CD4-positive, alpha-beta T cell treated with Interleukin-15 for 1 hour (primary cell): ENCODE measurements around the gene D2HGDH.
"Not testable (repeated sequence)": the region's sequence is repeated elsewhere in the genome, so short reads cannot be mapped to it uniquely, and the experiment has no call there.

Experiments
- DNase-seq: peaks from one replicate; pipeline ENCODE4 v3.0.0-alpha.2; 2020

Gene D2HGDH

GRCh38 chr2:241796610-241797138 lies 62.2 kb downstream of the D2HGDH start:
- DNase-seq: no peak

DNA sequence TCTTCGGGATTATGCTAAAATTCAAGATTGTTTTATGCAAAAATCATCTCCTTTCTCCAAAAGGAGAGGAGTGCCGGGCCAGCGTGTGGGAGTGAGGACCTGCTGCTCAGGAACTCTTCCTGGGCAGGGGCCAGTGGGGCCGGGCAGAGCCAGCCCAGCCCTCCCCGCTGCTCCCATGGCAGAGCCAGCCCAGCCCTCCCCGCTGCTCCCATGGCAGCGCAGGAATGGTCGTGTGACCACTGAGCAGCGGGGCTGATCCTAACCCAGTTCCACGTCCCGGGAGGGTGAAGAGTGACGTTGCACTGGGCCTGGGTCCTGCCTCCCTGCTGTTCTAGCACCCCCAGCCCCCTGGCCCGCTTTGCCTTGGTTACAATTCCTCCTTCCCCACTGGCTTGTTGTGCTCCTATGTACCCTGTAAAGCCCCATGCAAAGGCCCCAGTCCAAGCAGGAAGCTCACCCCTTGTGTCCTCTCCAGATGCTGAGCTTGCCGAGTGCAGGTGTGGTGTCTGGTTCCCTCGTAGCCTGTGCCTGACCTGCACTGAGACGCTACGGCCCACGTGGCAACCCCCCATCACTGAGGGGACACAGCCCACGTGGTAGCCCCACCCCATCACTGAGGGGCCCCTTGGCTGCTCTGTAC lies 63.1 kb downstream of the D2HGDH start:
- no peak for DNase-seq

- DNase-seq: no peak
Observed at GRCh38 chr2:241798081-241798630, 63.7 kb downstream of the D2HGDH start.

GRCh38 chr2:241798631-241799521 lies 64.4 kb downstream of the D2HGDH start:
- DNase-seq: no peak

DNA sequence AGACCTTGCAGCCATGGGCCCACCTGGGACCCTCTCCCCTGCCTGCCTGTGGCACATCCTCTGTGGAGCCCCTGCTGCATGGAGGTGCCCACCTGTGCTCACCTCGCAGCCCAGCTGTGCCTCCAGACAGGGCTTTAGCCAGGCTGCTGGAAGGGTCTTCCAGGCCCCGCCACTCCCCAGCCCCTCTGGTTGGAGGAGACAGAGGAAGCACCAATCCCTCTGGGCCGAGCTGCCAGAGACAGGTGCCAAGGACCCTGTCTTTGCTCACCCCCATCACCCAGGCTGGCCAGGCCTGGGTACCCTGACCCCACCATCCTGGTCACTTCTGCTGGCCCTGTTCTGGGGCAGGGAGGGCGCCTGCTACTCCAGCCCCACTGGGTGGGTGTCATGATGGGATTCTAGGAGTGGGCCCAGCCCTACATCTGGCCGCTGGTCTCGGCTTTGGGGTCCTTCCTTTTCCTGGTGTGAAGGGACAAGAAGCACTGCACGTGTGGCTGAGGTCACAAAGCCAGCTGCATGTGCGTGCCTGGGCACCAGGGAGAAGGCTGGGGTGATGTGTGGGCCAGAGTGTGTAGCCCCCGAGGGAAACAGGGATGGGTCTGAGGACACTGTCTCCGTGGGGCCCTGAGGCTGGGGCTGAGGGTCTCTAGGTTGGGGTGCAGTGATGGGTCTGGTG lies 65.2 kb downstream of the D2HGDH start:
- DNase-seq: no peak

GRCh38 chr2:241800198-241800903 lies 65.9 kb downstream of the D2HGDH start:
- DNase-seq: not testable (repeated sequence)

DNA sequence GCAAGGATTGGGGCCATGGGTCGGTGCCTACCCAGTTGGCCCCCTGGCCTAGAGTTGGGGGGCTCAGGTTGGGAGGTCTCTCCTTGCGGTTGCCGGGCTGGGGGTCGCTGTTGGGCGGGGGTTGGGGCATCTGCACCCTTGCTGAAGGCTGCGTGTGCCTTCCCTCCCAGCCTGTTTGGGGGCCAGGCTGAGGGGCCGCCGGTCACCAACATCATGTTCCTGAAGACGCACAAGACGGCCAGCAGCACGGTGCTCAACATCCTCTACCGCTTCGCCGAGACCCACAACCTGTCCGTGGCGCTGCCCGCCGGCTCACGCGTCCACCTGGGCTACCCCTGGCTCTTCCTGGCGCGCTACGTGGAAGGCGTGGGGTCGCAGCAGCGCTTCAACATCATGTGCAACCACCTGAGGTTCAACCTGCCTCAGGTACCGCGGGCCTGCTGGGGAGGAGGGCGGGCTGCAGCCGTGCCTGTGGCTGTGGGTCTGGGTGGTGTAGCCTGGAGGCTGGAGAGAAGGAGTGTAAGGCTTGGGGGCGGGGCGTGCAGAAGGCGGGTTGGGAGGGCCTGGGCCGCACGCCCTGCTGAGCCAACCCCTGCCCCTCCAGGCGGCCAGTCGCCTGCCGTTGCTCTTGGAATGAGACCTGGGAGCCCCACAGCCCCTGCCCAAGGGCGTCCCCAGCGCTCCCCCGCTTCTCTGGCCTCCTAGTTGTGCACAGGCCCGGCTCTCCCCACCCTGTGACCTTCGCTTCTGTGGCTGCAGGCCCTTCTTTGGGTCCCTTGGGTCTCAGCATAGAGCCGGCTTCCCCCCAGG lies 67.4 kb downstream of the D2HGDH start:
- DNase-seq: no peak

- DNase-seq: no peak
Observed at GRCh38 chr2:241802421-241803318, 68.2 kb downstream of the D2HGDH start.

DNA sequence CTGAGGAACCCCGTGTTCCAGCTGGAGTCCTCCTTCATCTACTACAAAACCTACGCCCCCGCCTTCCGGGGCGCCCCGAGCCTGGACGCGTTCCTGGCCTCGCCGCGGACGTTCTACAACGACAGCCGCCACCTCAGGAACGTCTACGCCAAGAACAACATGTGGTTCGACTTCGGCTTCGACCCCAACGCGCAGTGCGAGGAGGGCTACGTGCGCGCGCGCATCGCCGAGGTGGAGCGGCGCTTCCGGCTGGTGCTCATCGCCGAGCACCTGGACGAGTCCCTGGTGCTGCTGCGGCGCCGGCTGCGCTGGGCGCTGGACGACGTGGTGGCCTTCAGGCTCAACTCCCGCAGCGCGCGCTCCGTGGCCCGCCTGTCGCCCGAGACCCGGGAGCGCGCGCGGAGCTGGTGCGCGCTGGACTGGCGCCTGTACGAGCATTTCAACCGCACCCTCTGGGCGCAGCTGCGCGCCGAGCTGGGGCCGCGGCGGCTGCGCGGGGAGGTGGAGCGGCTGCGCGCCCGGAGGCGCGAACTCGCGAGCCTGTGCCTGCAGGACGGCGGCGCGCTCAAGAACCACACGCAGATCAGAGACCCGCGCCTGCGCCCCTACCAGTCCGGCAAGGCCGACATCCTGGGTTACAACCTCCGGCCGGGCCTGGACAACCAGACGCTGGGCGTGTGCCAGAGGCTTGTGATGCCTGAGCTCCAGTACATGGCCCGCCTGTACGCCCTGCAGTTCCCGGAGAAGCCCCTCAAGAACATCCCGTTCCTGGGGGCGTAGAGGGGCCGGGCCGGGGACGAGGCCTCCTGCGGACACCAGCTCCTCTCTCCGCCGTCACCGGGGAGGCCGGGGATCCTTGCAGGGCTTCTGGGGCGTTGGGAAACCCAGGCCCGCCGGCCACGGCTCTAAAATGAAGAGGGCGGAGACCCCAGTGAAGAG lies 69.2 kb downstream of the D2HGDH start:
- DNase-seq: peak; percentile 46

DNA sequence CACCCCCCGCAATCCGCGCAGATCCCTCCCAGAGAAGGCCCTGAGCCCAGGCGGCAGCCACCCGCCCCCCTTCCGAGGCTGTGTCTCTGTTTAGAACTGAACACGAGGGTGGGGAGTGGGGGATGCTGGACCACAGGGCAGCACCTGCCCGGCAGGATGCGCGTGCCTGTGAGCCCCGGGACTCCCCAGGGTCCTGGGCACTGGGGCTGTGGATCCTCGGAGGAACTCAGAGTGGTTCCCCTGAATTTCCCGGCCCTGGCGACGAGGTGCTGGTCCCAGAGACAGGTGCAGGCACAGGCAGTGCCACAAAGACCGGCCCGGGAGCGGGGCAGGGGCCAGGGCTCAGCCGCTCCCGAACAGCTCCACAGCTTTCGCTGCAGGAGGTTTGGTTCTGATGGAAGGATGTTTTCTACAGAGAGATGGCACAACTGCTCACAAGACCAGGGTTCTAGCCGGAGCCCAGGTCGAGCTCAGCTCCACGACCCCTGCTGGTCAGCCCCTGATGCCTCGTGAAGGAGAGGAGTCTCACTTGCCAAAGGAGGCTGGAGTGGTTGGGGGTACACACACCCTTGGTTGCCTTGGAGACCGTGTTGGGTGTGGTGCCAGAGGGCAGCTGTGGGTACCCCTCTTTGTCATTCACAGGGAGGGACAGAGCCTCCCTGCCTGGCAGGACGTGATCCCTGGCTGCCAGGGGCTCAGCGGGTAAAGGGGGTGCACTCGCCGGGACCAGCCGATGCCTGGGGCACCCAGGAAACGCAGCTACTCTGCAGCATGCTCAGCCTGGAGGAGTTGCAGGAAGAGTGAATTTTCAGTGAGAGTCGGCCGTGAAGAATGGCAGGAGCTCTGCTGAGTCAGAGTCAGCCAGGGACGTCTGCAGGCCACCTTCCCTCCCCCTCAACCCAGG lies 70.1 kb downstream of the D2HGDH start:
- no peak for DNase-seq

- DNase-seq: not testable (repeated sequence)
Observed at GRCh38 chr2:241806217-241806616, 71.8 kb downstream of the D2HGDH start.

DNA sequence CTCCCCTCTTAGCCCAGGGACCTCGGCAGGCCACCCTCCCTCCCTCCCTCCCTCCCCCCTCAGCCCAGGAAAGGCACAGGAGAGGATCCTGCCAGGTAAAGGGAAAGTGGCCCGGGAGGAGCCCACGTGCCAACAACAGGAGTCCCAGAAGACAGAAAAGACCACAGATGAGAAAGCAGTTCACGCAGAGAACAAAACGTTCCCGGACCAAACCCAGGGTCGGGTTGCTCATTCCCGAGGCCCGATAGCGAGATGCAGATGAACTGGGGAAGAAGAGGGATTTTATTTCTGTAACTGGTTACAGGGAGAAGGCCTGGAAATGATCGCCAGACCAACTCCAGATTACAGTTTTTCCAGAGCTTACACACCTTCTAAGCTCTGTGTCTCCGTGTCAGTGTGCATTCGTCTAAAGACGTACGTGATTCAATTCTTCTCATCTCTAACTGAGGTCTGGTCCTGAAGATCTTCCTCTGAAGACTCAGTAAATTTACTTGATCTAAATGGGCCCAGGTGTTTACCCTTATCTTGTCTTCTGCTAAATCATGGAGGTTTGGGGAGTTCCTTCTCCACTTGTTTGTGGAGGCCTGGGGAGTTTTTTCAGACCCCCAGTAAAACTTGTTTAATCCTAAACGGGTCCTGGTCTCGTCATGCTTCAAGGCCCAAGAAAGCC lies 73.8 kb downstream of the D2HGDH start:
- DNase-seq: no peak

DNA sequence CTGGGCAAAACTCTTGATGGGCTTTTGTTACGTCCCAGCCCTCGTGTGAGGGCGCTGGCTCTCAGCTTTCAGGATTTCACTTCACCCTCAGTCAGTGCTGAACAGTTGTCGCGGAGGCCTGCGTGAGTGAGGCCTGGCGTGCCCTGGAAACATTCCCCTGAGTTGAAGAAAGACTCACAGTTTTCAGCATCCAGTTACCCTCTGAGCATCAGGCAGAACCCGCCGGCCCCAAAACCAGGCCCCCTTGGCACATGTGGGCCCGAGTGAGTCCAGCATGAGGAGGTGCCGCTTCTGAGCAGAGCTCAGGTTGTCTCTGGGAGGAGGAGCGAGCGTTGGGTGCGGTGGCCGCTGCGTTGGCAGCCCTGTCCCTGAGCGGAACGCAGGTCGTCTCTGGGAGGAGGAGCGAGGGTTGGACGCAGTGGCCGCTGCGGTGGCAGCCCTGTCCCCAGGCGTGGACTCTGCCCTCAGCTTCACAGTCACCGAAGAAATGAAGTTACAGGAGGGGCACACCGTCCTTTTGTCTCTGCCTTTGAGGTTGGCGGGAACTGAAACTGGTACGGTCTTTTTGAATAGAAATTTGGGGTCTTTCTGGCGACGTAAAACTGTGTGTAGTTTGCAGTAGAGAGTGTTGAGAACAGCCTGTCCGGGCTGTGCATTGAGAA lies 74.4 kb downstream of the D2HGDH start, which contains the start of gene NEU4:
Gene NEU4, plus strand, starts transcription at position 473 of the 662 bp plus-strand sequence. CDS start 5,292 bp downstream, outside the sequence.
- DNase-seq: no peak

DNA sequence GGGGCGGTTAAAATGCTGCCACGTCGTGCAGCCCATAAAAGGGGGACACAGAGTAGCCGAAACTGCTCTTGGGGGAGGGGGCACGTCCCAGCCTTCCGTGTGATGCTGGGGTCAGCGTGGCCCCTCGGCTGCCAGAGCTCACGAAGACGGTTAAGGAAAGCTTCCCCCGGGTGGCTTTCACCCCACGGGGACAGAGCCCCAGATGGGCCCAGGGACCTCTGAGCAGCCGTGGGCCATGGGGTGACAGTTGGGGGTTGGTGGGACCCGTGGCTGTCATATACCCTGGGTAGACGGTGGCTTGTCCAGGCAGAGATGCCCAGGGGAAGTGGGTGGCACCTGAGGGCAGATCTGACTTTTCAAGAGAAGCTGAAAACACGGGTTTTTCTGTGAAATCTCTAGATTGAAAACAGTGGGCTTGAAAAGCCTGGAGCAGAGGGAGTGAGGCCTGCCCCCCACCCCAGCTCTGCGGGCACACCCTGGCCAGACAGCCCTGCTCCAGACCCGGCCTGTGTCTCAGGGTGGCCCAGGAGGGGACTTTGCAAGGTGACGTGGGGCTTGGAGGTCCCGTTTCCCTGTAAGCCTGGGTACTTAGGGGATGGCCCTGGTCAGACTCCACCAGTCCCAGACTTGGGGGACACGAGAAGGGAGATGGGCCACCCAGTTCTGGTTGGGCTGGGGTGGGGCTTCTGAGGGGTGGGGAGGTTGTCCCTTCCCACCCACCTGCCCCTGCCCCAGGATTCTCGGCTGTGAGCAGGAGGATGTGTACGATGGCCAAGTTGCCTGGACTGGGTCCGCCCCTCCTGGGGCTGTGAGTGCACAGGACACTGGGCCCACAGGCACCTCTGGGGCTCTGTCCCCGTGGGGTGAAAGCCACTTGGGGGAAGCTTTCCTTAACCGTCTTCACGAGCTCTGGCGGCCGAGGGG lies 75.2 kb downstream of the D2HGDH start:
- no peak for DNase-seq

DNA sequence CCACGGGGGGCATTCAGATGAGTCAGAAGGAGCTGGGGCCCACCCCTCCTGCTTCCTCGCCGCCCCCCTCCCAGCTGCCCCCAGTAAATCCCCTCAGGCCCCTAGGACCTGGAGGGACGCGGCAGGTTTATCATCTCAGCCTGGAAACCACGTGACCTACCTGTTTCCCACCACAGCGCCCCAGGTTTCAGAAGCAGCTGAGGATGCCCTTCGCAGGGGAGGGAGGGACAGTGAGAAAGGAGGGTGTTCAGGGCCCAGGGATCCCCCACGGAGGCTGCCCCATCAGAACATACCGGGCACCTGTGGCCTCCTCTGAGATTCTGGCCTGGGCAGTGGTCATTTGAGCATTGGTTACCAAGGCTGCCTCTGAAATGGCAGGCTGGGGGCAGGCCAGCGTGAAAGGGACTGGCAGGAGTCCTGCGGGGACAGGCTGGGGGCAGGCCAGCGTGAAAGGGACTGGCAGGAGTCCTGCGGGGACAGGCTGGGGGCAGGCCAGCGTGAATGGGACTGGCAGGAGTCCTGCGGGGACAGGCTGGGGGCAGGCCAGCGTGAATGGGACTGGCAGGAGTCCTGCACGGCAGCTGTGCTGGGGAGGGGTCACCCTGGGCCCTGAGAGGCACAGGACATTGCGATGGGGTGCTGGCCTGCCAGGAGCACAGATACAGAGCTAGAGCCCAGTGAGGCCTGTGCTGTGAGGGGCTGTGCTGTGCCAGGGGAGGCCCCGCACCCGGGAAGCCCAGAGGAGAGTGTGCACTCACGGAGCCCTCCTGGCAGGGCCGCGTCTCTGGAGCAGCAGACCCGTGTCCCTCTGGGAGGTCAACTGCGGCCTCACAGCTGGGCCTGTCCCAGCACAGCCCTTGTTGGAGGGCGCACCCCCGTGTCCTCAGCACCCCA lies 76.1 kb downstream of the D2HGDH start:
- no peak for DNase-seq
